Right kidney (tissue), 1 donor: ENCODE measurements around the gene EVPL.

Source experiments
- DNase-seq: peaks from one replicate; pipeline ENCODE4 v3.0.0-alpha.2; 2016

The EVPL gene

GRCh38 chr17:76018340-76018680 is 8.8 kb downstream of the EVPL start:
- DNase-seq, result no peak

- DNase-seq, result no peak
Measured at GRCh38 chr17:76017481-76018339, 9.4 kb downstream of the EVPL start.

GRCh38 chr17:76014925-76015261 is 12.2 kb downstream of the EVPL start:
- no peak for DNase-seq

GRCh38 chr17:76014100-76014924 is 12.8 kb downstream of the EVPL start:
- DNase-seq, result peak; percentile 75

- no peak for DNase-seq
Measured at GRCh38 chr17:76013377-76013932, 13.7 kb downstream of the EVPL start.

- DNase-seq, result no peak
Measured at GRCh38 chr17:76011951-76012350, 15.2 kb downstream of the EVPL start.

GRCh38 chr17:76009969-76010661 is 17.0 kb downstream of the EVPL start:
- DNase-seq, result no peak

GRCh38 chr17:76009447-76009846 is 17.7 kb downstream of the EVPL start:
- no peak for DNase-seq

GRCh38 chr17:76008630-76009425 is 18.3 kb downstream of the EVPL start:
- DNase-seq, result no peak

GRCh38 chr17:76008208-76008607 is 18.9 kb downstream of the EVPL start:
- no peak for DNase-seq

- DNase-seq, result no peak
Measured at GRCh38 chr17:76007850-76008165, 19.3 kb downstream of the EVPL start.

GRCh38 chr17:76007131-76007849 is 19.8 kb downstream of the EVPL start:
- DNase-seq, result no peak

- DNase-seq, result peak; percentile 54
Measured at GRCh38 chr17:76005263-76006149, 21.6 kb downstream of the EVPL start.

- DNase-seq, result no peak
Measured at GRCh38 chr17:76004750-76005262, 22.3 kb downstream of the EVPL start.

- no peak for DNase-seq
Measured at GRCh38 chr17:76003915-76004314, 23.2 kb downstream of the EVPL start.

GRCh38 chr17:76002100-76002499 is 25.0 kb downstream of the EVPL start:
- no peak for DNase-seq

- no peak for DNase-seq
Measured at GRCh38 chr17:76000755-76001521, 26.2 kb downstream of the EVPL start, which contains the start of gene CDK3. Gene CDK3, plus strand, starts transcription at chr17:76000855. Its CDS starts 571 bp downstream, at chr17:76001426.

GRCh38 chr17:76000016-76000754 is 26.9 kb downstream of the EVPL start:
- no peak for DNase-seq
